ENCODE measurements around the gene RPS15A.
"Not testable (repeated sequence)": the region's sequence is repeated elsewhere in the genome, so short reads cannot be mapped to it uniquely, and the experiment has no call there.

RPS15A gene

DNA sequence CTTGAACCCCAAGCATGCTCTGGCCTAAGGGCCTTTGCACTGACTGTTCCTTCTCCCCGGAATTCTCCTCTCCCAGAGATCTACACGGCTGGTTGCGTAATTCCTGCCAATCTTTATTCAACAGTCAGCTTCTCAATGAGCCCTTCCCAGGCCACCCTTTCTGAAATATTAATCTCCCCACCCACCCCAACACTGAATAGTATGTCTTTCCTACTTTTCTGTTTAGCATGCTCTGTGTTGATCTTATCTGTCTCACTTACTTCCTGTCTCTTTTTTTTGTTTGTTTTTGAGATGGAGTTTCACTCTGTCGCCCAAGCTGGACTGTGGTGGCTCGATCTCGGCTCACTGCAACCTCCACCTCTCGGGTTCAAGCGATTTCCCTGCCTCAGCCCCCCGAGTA lies 33.5 kb downstream of the RPS15A start:
- not testable (repeated sequence) for DNase-seq (ENCODE audit: low read depth, low spot score)

GRCh38 chr16:18742870-18743269 lies 47.3 kb downstream of the RPS15A start:
- DNase-seq (ENCODE audit: low read depth, low spot score): not testable (repeated sequence)

GRCh38 chr16:18740027-18740426 lies 50.1 kb downstream of the RPS15A start:
- not testable (repeated sequence) for DNase-seq (ENCODE audit: low read depth, low spot score)

DNA sequence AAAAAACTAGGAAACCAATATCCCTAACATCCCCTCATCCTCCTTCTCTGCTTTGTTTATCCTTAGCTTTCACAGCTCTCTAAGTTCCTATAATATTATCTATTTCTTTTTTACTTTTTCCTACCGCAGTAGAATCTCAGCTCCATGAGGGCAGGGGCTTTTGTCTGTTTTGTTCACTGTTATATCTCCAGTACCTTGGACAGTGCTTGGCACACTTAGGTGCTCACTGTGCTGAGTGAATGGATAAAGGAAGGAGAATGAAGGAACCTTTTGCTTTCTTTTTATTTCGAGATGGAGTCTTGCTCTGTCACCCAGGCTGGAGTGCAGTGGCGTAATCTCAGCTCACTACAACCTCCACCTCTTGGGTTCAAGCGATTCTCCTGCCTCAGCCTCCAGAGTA lies 51.4 kb downstream of the RPS15A start:
- DNase-seq (ENCODE audit: low read depth, low spot score): not testable (repeated sequence)

DNA sequence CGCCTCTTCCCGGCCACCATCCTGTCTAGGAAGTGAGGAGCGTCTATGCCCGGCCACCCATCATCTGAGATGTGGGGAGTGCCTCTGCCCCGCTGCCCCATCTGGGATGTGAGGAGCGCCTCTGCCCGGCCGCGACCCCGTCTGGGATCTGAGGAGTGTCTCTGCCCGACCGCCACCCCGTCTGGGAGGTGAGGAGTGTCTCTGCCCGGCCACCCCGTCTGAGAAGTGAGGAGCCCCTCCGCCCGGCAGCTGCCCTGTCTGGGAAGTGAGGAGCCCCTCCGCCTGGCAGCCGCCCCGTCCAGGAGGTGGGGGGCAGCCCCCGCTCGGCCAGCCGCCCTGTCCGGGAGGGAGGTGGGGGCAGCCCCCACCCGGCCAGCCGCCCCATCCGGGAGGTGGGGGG lies 55.9 kb downstream of the RPS15A start:
- not testable (repeated sequence) for DNase-seq (ENCODE audit: low read depth, low spot score)

Measured in iPS DF 19.7 (cell line).